NCI-H1417 treated with DMSO at 0.1 percent for 48 hours (cell line): ENCODE data around the gene SPATC1L.
"Not testable (repeated sequence)": the region's sequence is repeated elsewhere in the genome, so short reads cannot be mapped to it uniquely, and the experiment has no call there.

Experiments used
- DNase-seq: peaks from one replicate; lab custom pipeline; 2025; lab: John Stamatoyannopoulos, UW

The SPATC1L gene

DNA sequence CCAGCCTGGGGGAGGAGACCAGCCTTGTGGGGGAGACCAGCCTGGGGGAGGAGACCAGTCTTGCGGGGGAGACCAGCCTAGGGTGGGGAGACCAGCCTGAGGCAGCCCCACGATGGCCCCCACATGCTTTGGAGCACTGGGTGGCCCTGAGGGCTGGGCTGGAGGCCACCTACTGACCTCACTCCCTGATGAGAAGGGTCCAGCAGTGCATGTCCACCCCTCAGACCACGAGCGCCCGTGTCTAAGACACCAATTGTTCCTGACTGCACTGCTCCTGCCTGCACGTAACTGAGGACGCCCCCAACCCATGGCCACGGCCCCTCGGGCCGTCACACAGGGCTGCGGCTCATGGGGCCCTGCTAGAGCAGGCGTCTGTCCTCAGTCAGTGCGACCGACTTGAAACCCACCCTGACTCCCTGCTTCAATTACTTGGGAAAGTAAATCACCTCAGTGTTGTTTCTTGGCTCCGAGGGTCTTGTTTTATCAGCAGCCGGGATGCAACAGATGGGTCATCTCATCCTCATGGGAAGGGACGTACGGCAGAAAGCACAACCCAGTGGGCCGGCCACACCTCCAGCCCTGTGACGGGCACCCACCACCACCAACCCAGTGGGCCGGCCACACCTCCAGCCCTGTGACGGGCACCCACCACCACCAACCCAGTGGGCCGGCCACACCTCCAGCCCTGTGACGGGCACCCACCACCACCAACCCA lies at the start of gene SPATC1L:
Gene SPATC1L, minus strand, starts transcription at position 550 of the 715 bp plus-strand sequence. CDS start 1,643 bp downstream, outside the sequence.
- DNase-seq: no peak

DNA sequence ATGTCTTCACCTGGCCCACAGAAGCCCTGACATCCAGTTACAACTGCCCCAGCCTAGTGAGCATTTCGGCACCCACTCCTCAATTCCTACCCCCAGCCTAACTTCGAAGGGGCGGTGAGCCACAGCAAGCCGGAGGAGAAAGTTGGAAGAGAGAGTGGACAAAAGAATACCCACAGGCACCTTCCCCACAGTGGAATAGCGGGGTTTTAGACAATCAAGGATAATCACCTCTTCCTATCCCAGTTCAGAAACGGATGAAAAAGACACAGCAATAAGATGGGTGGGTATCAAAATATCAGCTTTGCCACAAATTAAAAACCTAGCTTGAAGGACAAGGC lies 45.6 kb upstream of the SPATC1L start:
- DNase-seq: no peak

DNA sequence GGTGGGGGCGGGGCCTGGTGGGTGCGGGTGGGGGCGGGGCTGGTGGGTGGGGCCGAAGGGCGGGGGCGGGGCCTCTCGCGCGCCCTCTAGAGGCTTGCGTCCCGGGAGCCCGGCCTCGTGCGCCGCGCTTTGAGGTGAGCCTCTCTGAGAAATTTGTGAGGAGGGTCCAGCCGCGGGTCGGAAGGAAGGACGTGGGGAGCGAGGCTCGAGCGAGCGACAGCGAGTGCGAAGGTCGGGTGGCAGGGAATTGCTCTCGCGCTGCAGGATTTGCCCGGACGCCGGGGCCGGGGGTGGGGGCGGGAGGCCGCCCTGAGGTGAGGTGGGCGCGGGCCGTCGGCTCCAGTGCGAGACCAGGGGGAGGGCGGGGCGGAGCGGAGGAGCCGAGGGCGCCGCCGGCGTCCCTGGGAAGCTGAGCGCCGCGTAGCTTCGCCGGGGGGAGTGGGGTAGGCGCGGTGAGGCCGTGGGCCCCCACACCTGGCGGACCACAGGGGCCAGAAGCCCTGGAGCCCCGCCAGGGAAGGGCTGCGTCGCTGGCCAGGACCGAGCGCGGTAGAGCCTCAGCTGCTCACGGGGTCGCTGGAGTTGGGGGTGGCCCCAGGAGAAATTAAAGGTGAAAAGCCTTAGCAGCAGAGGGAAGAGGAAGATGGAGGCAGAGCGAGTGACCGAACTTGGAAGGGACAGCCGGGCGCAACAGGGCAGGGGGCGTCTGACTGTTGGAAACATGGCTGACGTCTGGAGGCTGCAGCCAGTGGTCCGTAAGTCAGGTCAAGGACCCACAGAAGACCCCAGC lies 45.1 kb upstream of the SPATC1L start:
- peak; percentile 42 for DNase-seq

DNA sequence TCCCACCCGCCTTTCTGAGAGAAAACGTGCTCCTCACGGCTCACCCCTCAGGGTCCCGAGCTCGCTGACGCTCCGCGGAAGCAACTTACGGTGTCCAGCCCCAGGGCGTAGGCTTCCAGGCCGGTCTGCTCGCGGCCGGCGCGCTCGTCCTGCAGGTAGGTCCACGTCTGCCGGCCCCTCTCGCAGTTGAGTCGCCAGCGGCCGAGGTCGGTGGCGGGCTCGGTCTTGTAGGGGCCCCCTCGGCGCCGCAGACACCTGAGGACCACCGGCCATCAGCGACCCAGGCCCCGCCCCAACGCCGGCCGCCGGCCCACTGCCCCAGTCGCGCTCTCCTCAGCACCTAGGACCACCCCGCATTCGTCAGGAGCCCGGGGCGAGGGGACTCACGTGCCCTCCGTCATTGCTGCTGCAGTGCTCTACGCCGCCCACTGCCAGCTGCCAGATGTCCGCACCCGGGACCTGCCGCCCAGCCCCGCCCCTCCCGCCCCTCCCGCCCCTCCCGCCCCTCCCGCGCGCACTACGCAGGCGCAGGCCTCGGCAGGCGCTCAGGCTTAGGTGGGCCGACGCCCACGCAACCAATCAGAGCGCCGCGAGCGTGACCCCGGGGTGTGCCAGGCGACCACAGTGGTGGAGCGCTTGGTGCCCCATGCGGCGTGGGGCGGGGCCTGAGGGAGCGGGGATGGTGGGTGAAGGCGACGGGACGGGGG lies 44.2 kb upstream of the SPATC1L start, which contains the start of gene LSS:
Gene LSS, minus strand, starts transcription at position 430 of the 707 bp plus-strand sequence. Its CDS starts 29 bp downstream, at position 401.
- DNase-seq: peak; percentile 85

DNA sequence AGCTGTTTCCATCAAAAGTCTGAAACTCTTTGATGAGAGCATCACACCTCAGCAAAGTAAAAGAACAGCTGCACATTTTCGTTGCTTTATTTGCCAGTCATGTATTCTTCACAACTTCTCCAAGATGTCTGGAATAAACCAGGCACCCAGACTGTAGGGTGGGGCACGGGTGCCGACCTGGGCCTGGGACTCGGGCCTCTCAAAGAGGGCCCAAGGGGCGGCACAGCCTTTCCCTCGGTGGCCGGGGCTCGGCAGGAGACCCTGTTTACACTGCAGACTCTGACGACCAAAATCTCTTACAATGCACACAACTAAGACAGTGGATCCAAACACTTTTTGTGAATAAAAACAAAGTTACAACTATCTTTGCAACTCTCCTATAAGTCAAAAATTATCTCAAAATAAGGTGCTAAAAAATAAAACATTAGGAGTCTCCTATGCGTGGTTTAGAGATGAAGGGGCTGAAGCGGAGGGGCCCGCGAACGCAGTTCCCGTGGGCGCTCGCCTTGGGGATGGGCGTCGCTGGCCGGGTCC lies 43.6 kb upstream of the SPATC1L start:
- DNase-seq: no peak

DNA sequence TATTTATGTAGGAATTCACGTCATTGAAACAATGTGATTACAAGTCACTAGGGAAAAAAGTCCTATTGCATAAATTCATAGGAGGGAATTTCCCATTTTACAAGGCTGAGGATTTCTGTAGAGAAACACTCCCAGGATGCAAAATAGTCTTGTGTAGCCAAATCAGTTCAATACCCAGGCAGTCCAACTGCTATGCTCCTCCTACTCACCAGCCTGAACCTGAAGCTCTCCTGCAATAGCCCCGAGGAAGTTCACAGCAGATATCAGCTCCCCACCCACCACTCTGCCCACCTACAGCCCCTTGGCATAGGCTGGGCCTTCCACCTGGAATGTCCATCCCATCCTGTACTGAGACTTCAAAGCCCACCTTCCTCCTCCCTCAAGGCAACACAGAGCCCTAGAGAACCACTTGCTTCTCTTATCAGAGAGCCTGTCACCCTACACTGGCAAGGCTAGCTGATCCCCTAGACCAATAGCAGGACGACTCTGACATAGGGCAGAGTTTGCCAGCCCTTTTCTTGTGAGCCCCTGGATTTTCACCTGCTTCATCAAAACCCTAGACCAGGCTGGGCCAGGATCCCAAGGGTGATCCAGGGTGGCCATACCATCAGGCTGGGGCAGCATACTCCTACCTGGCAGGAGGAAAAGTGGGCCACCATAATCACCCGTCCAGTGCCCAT lies 42.8 kb upstream of the SPATC1L start:
- no peak for DNase-seq

DNA sequence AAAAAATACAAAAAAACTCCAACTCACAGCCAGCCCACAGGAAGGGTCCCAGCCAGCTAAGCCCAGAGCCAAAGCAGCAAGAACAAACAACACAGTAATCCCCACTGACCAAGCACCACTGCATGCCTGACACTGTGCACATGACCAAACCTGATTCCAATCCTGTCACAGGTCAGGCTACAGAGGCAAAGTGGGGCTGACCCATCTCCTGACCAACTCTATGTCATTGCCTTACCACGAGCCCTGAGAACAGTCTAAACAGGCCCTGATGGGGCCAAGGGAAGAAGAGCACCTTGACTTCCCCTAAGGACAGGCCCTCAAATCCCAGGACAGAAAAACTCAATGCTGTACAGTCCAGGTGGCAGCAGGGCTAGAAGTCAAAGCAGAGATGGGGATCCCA lies 41.9 kb upstream of the SPATC1L start:
- DNase-seq: no peak

DNA sequence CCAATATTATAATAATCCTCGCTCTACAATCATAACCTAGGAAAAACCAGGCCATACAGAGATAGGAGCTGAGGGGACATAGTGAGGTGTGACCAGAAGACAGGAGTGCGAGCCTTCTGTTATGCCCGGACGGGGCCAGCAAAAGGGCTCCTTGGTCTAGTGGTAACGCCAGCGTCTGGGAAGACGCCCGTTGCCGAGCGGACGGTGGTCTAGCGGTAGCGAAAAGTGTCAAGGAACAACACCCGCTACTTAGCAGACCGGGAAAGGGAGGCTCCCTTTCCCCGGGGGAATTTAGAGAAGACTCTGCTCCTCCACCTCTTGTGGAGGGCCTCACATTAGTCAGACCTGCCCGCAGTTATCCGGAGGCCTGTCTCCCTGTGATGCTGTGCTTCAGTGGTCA lies 39.4 kb upstream of the SPATC1L start:
- not testable (repeated sequence) for DNase-seq

DNA sequence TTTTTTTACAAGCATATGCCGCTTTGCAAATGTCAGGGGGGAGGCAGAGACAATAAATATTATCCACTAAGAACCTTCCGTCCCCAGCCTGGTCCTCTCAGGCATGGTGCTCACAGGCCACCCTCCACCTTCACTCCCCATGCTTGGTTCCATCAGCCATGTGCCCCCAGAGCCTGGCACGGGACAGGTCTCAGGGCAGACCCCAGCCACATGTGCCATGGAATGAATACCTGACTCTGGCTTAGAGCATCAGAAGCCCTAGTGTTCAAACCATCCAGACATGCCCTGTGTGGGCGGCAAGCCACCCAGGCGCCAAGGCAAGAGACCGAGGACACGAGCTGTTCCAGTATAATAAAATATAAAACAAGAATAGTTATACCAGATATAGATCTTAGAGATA lies 39.0 kb upstream of the SPATC1L start:
- no peak for DNase-seq

DNA sequence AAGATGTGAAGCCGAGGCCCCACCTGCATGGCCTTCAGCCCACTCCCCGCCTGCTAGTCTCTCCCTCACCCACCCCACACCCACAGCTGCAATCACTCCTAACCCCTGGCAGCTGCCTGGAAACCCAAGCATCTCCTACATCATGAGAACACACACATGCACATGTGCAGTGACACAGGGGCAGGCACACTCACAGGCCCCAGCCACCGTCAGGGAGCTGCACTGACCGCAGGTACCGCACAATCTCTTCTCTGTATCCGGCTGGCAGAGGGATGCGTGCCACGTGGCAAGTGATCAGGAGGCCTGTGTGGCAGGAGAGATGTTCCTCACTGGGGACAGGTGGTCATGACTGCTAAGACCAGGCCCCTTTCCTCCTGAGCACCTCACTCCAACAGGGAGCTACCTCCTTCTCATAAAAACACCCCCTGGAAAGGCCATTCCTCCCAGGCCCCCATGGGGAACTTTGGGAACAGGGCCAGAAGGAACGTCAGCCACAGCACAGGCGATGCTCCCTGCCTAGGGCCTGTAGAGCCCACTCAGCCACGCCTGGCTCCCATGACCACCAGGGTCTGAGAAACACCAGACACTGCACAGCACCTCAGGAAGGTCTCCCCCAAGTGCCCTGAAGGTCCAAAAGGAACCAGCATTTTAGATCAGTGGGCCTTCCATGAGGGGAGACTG lies 38.3 kb upstream of the SPATC1L start:
- no peak for DNase-seq

DNA sequence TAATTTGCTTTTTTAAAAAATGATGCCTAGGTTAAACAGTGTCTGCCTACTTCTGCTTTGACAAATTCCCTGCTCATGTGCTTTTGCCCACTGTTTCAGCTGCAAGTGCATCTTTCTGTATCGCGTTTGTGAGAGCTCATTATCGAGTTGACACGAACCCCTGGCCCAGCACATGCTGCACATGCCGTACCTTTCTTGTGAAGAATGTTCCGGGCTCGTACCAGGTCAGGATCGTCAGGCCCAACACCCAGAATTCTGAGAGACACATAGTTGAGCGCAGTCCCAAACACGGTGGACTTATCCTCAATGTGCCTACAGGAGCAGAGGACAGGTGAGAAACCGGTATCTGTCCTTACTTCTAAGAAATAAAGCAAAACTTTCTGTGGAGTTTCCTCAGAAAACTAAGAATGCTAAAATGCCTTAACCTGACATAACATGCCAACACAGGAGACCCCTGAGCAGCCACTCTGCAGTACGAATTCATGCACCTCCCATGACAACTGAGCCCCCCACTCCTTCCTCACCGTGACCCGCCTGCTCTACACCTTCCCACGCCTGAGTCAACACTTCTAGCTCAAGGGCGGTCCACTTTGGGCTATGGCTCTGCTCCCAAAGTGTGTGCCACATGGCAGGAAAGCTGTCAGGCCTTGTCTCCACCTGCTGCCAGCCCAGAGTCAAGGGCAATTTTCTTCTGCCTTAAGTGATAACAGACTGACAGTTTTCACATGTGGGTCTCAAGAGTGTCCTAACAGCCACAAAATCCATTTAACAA lies 37.6 kb upstream of the SPATC1L start:
- DNase-seq: no peak

DNA sequence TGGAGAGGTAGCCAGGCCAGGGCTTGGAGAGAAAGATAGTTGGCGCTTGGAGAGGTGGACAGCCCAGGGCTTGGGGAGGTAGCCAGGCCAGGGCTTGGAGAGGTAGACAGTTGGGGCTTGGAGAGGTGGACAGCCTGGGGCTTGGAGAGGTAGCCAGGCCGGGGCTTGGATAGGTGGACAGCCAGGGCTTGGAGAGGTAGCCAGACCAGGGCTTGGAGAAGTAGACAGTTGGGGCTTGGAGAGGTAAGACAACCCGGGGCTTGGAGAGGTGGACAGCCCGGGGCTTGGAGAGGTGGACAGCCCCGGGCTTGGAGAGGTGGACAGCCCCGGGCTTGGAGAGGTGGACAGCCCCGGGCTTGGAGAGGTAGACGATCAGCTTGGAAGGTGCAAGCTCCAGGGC lies 36.6 kb upstream of the SPATC1L start:
- DNase-seq: no peak

DNA sequence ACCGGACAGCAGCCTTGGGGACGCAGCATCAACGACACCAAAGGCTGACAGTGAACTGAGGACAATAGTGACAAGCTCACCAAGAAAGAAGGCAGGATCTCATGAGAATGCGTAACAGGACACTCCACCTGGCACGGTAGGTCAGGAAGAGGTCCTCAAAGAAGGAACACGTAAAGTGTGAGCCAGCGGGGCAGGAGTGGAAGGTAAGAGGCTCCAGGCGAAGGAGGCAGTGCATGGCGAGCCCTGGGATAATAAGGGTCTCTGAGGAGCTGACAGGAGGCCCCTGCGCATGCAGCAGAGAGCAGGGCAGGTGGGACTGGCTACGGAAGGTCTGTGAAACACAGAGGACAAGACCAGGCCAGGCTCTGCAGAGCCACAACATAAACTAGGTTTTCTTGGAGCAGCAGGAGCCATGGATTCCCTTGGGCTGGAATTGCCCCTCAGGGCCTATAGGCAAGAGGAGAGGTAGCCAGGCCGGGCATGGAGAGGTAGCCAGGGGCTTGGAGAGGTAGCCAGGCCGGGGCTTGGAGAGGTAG lies 36.1 kb upstream of the SPATC1L start:
- no peak for DNase-seq

DNA sequence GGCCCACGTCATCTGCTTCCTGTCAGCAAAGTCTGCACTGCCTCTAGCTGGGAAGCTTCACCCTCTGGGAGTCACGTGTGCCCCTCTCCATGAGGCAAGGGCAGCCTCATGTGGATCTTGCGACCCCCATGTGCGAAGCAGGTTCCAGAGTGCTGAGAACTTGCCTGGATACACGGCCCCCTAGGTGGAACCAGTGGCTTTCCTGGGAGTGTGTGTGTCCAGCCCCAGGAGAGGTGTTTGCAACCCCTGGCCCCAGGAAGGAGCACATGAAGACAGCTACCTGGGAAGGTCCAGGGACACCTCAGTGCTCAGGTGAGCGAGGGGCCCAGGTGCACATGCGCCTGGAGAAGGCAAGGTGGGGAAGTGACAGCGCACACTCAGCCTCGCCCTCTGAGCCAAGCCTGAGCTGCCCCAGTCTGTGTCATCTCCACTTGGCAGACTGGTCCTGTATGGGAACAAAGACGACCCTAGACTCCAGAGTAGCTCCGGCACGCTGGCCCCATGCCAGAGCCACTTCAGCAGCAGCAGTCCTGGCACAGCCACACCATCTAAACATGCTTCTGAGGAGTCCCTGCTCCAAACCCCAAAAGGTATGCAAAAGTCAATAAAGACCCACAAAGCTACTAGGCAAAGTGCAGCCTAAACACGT lies 35.5 kb upstream of the SPATC1L start:
- no peak for DNase-seq

DNA sequence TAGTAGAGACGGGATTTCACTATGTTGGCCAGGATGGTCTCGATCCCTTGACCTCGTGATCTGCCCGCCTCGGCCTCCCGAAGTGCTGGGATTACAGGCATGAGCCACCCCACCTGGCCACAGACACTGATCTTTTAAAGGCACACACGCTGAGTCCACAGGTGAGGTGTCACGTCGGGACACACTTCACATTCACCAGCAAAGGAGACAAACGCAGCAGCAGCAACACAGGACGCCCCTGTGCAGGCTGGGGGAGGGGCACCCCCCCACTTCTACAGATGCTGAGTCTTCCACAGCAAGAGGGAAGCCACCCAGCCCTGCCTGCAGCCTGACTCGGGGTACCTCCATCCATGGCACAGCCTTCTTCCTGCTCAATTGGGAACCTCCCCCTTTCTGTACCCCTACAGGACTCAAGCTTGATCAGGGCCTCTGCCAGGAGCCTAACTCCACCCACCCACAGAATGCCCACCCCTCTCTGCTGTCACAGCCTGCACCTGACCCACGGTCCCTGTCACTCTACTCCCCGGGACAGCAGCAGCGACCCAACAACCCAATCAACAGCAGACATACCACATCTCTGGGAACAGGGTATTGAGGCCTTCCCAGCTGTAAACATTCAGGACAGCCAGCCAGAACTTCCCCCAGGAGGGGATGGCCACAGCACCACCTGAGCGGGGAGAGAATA lies 34.8 kb upstream of the SPATC1L start:
- DNase-seq: no peak

DNA sequence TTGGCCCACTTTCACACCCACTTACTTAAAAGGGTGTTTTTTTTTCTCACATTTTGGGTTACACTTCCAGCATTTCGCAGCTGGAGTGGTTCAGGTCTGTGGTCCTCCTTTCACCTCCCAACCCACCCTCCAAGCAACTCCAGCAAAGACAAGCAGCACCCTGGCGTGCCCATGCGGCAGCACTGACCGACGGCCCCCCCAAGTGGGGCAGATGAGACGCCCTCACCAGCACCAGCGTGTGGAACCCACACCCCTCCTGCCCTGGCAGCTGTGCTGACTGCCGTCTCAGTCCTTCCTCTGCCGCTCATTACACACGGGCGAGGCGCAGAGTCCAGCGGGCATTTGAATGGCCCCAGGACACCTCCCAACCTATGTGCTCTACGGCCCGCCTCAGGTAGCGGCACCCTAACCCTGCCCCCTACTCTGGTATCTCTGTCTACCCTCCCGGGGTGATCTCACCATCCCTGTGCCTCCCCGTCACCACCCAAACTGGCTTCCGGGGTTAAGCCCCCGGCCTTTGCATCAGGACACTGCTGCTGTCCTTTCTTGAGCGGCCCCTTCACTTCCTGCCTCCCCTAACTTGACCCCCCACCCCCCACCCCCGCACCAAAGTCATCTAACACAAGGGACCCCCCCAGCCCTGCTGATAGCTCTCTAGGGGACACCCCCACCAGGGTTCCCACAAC lies 33.4 kb upstream of the SPATC1L start:
- DNase-seq: no peak

DNA sequence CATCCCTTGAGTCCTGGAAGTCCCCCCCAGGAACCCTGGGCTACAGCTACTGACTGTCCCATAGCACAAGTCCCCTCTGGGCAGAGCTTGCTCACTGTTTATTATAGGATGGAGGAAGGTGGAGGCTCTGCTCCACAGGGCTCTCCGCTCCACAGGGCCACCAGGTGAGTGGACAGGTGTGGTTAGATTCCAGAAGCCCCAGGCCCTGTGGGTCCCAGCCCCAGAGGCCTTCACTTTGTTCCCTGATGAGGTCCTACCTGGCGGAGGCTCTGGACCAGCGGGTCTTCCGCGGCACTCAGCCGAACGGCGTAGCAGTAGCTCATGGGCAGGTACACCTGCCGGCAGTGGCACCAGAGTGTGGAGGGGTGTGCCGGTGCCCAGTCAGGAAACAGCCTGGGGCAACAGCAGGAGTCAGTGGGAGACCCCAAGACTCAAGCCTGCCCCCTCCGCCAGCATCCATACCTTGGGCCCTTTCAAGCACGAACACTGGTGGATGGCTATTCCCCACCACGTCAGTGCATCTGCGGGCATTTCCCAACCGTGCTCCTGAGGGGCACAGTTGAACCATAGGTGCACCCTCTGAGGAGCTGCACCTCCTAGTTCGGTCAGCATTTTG lies 32.0 kb upstream of the SPATC1L start:
- no peak for DNase-seq

DNA sequence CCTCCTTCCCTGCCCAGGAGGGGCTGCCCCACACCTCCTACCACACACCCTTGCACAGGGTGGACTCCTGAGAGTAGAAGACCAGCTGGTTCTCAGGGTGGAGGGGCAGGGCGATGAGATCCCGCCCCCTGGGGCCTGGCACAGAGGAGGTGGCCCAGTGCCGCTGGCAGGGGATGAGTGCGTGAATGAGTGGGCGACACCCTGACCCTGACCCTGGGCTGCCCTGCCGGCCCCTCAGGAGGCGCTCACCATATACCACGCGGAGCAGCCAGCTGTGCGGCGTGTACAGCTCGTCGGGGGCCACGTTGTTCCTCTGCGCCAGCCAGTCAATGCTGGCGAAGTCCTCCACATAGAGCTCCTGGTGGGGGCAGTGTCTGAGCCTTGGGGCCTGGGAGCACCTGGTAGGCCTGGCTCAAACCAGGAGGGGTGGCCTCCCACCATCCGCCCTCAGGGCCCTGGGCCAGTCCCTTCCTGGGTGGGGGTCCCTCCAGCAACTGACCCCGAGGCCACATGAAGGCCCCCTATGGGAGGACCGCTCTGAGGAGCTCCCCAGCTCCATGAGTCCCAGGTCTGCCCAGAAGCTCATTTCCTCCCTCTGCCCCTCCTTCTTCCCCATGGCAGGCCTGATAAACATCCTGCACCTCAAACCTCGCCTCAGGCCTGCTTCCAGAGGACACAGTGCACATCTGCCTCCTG lies 31.3 kb upstream of the SPATC1L start:
- no peak for DNase-seq
